HepG2 (cell line): ENCODE results near the gene MMS19. TPM values are rescaled to one million over a fixed set of nuclear protein-coding genes. Genes with fewer than 3 reads are reported as not detected.

Source experiments
- HIVEP1 ChIP-seq: sonication (generic); formaldehyde crosslinking; IDR thresholded peaks from 2 replicates; pipeline ENCODE4 v1.4.0; 2020; ENCODE audit warnings: mild to moderate bottlenecking, missing genetic modification reagents
- MAF1 ChIP-seq: sonication (generic); formaldehyde crosslinking; IDR thresholded peaks from 2 replicates; pipeline ENCODE4 v1.5.0; 2020; ENCODE audit warnings: missing genetic modification reagents, borderline replicate concordance
- SALL1 ChIP-seq: sonication (generic); formaldehyde crosslinking; IDR thresholded peaks from 2 replicates; pipeline ENCODE4 v1.8.0; 2022; ENCODE audit warnings: mild to moderate bottlenecking, missing genetic modification reagents
- STAG1 ChIP-seq: sonication (generic); formaldehyde crosslinking; IDR thresholded peaks from 2 replicates; pipeline ENCODE4 v1.4.0; 2020; ENCODE audit warnings: missing genetic modification reagents
- XRCC5 ChIP-seq: fragments of 200-400 bp; formaldehyde crosslinking; optimal IDR thresholded peaks from 2 replicates; pipeline ENCODE3; 2017; ENCODE audit warnings: mild to moderate bottlenecking, low read length
- ZFX ChIP-seq: sonication (generic); formaldehyde crosslinking; IDR thresholded peaks from 2 replicates; pipeline ENCODE4 v1.4.0; 2020; ENCODE audit warnings: mild to moderate bottlenecking, low read depth, missing genetic modification reagents, moderate library complexity
- polyA plus RNA-seq, 8 experiments: library from polyadenylated mRNA; depleted of rRNA in 3 of 8; stranded (reverse) in 7 of 8; unstranded in 1 of 8; fragments of >200 nt; fragmentation: Illumina TruSeq in 4 of 8; extraction: Trizol in 4 of 8; gene quantifications; 2 replicates each; pipeline versions ENCODE4 v1.2.1 to v1.2.3, GENCODE V29; 2011 to 2016; ENCODE audit warnings: low read depth in 4 of 8, missing spikeins in 1 of 8, mixed read lengths in 1 of 8; ENCODE audit not compliant: insufficient read depth in 1 of 8
- total RNA-seq, 5 experiments: library from RNA; depleted of rRNA; stranded (reverse); fragments of >200 nt; fragmentation: Illumina TruSeq; extraction: Trizol; gene quantifications; 2 replicates each; pipeline ENCODE4 v1.2.3, GENCODE V29; 2016; ENCODE audit warnings: low read depth in 1 of 5
- TF ChIP-seq, protein P1 (sequence below): sonication (generic); formaldehyde crosslinking; IDR thresholded peaks from 2 replicates; pipeline ENCODE4 v1.8.0; 2022; ENCODE audit warnings: low read depth, missing genetic modification reagents
- TF ChIP-seq, protein P2 (sequence below): sonication (generic); formaldehyde crosslinking; IDR thresholded peaks from 2 replicates; pipeline ENCODE4 v1.5.1; 2020; ENCODE audit warnings: mild to moderate bottlenecking, missing genetic modification reagents, moderate library complexity
- TF ChIP-seq, protein P3 (sequence below): sonication (generic); formaldehyde crosslinking; IDR thresholded peaks from 2 replicates; pipeline ENCODE4 v1.9.0; 2022; ENCODE audit warnings: missing genetic modification reagents, mild to moderate bottlenecking, borderline replicate concordance
- TF ChIP-seq, protein P4 (sequence below): sonication (generic); formaldehyde crosslinking; IDR thresholded peaks from 2 replicates; pipeline ENCODE4 v1.5.0; 2020; ENCODE audit warnings: mild to moderate bottlenecking, missing genetic modification reagents, moderate library complexity

Gene MMS19
- total and polyA plus RNA-seq, 2 of the 13 experiments (the other 11 are each of a cell fraction or from before 2014, with no cell fraction given), result 76.4 to 107 TPM

DNA sequence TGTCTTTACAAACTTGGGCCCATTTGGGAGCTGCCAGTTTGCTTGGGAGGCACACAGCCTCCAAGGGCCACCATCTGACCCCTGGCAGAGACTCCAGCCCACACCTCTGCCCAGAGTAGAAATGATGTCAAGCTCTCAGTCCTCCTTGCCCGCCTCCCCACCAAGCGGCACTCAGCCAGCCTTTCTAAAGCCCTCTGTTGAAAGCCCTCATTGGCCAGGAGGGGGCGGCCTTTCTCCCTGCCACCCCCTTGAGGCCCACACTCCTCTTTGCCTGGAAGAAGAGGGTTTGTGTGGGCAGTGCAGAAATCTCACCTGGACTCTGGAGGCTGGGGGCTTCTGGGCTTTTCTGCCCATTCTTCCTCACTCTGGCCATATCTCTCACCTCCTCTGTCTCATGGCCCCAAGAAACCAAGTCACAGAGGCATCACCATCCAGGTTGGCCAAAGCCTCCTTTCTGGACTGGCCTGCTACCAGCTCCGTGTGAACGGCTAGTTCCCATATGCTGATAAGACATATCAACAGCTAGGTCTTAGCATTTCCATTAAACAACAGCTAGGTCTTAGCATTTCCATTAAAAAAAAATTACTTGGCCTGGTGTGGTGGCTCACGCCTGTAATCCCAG lies 36.6 kb upstream of the MMS19 start (continued):
- TF ChIP-seq MAF1 (CRISPR knock-in tag), result no peak
- TF ChIP-seq HIVEP1 (CRISPR knock-in tag), result no peak
- TF ChIP-seq ZFX (CRISPR knock-in tag), result peak; percentile 28; the same call in 1 of the 2 replicates
- TF ChIP-seq STAG1 (CRISPR knock-in tag), result peak; percentile 58
- TF ChIP-seq, protein P1, sequence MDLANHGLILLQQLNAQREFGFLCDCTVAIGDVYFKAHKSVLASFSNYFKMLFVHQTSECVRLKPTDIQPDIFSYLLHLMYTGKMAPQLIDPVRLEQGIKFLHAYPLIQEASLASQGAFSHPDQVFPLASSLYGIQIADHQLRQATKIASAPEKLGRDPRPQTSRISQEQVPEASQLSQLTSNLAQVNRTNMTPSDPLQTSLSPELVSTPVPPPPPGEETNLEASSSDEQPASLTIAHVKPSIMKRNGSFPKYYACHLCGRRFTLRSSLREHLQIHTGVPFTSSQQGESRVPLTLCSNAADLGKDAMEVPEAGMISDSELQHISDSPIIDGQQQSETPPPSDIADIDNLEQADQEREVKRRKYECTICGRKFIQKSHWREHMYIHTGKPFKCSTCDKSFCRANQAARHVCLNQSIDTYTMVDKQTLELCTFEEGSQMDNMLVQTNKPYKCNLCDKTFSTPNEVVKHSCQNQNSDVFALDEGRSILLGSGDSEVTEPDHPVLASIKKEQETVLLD, result no peak
- TF ChIP-seq SALL1 (CRISPR knock-in tag), result peak; percentile 35; the same call in 1 of the 2 replicates
- TF ChIP-seq, protein P2, sequence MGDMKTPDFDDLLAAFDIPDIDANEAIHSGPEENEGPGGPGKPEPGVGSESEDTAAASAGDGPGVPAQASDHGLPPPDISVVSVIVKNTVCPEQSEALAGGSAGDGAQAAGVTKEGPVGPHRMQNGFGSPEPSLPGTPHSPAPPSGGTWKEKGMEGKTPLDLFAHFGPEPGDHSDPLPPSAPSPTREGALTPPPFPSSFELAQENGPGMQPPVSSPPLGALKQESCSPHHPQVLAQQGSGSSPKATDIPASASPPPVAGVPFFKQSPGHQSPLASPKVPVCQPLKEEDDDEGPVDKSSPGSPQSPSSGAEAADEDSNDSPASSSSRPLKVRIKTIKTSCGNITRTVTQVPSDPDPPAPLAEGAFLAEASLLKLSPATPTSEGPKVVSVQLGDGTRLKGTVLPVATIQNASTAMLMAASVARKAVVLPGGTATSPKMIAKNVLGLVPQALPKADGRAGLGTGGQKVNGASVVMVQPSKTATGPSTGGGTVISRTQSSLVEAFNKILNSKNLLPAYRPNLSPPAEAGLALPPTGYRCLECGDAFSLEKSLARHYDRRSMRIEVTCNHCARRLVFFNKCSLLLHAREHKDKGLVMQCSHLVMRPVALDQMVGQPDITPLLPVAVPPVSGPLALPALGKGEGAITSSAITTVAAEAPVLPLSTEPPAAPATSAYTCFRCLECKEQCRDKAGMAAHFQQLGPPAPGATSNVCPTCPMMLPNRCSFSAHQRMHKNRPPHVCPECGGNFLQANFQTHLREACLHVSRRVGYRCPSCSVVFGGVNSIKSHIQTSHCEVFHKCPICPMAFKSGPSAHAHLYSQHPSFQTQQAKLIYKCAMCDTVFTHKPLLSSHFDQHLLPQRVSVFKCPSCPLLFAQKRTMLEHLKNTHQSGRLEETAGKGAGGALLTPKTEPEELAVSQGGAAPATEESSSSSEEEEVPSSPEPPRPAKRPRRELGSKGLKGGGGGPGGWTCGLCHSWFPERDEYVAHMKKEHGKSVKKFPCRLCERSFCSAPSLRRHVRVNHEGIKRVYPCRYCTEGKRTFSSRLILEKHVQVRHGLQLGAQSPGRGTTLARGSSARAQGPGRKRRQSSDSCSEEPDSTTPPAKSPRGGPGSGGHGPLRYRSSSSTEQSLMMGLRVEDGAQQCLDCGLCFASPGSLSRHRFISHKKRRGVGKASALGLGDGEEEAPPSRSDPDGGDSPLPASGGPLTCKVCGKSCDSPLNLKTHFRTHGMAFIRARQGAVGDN, result peak; percentile 42
- TF ChIP-seq, protein P3, sequence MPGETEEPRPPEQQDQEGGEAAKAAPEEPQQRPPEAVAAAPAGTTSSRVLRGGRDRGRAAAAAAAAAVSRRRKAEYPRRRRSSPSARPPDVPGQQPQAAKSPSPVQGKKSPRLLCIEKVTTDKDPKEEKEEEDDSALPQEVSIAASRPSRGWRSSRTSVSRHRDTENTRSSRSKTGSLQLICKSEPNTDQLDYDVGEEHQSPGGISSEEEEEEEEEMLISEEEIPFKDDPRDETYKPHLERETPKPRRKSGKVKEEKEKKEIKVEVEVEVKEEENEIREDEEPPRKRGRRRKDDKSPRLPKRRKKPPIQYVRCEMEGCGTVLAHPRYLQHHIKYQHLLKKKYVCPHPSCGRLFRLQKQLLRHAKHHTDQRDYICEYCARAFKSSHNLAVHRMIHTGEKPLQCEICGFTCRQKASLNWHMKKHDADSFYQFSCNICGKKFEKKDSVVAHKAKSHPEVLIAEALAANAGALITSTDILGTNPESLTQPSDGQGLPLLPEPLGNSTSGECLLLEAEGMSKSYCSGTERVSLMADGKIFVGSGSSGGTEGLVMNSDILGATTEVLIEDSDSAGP (CRISPR knock-in tag), result 0 out of 2 replicates have a peak, but pooled peaks have one; percentile 9
- TF ChIP-seq, protein P4, sequence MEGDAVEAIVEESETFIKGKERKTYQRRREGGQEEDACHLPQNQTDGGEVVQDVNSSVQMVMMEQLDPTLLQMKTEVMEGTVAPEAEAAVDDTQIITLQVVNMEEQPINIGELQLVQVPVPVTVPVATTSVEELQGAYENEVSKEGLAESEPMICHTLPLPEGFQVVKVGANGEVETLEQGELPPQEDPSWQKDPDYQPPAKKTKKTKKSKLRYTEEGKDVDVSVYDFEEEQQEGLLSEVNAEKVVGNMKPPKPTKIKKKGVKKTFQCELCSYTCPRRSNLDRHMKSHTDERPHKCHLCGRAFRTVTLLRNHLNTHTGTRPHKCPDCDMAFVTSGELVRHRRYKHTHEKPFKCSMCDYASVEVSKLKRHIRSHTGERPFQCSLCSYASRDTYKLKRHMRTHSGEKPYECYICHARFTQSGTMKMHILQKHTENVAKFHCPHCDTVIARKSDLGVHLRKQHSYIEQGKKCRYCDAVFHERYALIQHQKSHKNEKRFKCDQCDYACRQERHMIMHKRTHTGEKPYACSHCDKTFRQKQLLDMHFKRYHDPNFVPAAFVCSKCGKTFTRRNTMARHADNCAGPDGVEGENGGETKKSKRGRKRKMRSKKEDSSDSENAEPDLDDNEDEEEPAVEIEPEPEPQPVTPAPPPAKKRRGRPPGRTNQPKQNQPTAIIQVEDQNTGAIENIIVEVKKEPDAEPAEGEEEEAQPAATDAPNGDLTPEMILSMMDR, result peak; percentile 83
- TF ChIP-seq XRCC5, result peak; percentile 70
